GF-D8 (cell line): Measurements from ENCODE around the gene CCDC177.

Experiments
- DNase-seq: peaks from one replicate; lab custom pipeline; 2025; lab: John Stamatoyannopoulos, UW

Gene CCDC177

DNA sequence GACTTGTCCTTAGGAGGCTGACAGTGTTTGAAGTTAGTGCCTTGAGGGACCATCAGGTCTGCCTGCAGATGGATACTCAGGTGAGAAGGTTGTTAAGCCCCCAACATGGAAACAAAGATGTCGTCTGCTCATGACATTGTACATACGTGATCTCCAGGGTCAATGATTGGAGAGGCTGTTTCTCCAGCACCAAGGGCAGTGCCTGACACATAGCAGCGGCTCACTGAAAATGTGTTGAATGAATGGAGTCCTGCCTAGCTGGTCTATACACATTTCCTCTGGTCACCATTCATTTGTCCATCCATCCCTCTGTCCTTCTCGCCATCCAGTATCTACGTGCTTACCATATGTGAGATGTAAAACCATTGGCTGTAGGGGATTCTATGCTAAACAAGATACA is 7.1 kb downstream of the CCDC177 start:
- no peak for DNase-seq

DNA sequence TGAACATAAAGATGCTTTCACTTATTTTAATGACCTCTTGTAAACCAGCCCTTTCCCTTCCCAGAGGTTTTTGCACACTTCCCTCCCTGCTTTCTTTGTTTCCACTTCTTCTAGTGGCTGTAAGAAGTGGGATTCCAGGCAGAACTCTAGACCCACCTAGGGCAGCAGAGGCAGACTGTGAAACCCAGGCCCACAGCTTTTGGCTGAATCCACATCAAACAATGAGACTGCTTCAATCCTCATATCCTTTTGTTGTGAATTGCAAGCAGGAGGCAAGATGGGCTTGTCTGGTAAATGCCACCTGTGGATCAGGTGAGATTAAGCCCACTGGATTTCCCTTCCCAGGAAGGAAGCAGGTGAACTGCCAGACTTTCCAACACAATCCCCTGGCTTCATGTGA is 12.8 kb downstream of the CCDC177 start:
- no peak for DNase-seq

DNA sequence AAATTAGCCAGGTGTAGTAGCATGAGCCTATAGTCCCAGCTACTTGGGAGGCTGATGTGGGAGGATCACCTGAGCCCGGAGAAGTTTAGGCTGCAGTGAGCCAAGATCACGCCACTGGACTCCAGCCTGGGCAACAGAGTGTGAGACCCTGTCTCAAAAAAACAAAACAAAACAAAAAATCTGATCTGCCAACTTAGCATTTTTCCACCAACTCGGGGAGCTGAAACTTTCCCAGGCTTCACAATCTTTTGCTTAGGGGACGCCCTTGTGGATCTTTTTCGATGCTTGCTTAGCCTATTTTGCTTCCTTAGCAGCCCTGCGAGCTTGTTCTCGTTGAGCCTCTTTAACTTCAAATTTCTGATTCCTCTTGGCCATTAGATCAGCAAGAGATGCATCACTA is 13.8 kb downstream of the CCDC177 start:
- no peak for DNase-seq

DNA sequence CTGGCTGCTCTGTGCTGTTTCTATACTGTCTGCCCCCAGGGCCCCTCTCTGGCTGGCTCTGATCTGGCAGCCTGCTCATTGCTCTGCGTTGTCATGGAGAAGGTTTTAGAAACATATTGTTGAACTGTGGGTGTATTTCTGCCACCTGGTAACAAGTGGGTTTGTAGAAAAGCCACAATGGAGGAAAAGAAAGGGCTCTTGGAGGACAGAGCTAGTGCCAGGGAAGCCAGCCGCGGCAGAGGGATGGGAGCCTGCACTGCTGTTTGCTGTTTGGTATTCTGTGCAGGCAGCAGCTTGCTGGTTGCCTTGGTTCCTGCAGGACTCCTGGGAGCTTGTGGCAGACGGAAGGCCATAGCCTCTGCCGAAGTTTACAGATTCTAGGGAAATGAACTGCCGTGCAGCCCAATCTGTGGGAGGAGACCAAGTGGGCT is 15.1 kb downstream of the CCDC177 start:
- DNase-seq: no peak

DNA sequence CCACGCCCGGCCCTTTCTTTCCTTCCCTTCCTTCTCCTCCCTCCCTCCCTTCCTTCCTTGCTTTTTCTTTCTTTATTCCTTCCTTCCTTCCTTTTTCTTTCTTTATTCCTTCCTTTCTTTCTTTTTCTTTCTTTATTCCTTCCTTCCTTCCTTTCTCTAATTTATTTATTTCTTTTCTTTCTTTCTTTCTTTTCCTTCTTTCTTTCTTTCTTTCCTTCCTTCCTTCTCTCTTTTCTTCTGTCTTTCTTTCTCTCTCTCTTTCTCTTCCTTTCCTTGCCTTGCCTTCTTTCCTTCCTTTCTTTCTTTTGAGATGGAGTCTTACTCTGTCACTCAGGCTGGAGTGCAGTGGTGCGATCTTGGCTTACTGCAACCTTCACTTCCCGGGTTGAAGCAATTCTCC is 15.9 kb downstream of the CCDC177 start:
- no peak for DNase-seq

DNA sequence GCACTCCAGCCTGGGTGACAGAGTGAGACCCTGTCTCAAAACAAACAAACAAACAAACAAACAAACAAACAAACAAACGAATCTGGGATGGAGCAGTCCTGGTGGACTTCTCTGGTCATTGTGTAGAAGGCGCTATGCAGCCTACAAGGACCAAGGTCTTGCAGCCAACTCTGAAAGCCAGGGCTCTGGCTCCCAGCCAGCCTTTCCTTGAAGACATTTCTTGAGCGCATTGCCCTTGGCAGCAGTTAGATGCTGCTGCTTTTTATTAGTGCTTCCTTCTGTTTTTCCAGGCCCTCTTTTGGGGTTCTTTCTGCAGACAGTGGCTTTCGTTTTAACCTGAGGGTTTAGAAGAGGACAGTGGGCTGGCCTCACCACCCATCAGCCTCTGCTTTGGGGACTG is 20.2 kb downstream of the CCDC177 start:
- no peak for DNase-seq

DNA sequence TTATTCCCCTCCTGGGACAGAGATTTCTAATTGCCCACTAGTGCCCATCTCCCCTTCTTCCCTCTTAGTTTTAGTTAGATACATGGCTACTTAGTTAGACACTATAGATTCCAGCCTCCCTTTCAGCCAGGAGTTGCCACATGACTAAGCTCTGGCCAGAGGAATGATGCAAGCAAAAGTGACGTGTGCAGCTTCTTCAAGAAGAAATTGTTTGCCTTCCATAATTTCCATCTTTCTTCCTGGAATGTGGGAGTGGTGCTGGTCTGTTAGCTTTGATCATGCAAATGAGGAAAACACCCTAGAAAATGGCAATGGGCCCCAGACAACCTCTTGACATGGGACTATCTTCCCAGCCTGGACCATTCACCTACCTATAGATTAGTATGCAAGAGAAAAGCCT is 21.4 kb downstream of the CCDC177 start:
- DNase-seq: no peak

DNA sequence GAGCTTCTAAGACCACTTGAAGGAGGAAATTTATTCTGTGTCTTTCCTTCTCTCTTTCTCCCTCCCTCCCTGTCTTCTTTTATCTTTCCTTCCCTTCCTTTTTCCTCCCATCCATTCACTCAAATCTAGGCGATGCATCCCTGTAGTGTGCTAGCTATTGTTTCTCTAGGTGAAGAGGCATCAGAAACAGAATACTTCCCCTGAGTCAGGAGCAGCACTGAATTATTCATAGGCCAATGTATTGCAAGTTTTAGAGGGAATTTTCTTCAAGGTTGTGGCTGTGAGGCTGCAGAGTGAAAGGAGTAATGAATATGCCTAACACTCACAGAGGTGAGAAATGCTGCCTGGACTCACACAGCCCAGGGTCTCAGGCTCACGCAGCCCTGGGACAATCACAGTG is 23.2 kb downstream of the CCDC177 start:
- no peak for DNase-seq

DNA sequence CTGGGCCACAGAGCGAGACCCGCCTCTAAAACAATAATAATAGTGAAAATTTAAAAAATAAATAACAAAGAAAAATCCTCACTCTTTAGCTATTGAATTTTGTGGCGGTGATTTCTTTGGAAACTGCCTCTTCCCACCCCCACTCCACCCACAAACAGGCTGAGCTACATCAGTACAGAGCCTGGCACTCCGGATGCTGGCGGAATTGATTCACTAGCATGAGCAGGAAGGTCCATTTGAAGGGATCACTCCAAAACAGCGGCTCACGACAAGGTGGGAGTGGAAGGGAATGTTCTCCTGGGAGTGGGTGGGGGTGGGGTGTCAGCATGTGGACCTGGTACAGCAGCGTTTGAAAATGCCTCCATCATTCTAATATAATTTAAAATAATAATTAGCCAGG is 26.1 kb downstream of the CCDC177 start:
- DNase-seq: no peak

DNA sequence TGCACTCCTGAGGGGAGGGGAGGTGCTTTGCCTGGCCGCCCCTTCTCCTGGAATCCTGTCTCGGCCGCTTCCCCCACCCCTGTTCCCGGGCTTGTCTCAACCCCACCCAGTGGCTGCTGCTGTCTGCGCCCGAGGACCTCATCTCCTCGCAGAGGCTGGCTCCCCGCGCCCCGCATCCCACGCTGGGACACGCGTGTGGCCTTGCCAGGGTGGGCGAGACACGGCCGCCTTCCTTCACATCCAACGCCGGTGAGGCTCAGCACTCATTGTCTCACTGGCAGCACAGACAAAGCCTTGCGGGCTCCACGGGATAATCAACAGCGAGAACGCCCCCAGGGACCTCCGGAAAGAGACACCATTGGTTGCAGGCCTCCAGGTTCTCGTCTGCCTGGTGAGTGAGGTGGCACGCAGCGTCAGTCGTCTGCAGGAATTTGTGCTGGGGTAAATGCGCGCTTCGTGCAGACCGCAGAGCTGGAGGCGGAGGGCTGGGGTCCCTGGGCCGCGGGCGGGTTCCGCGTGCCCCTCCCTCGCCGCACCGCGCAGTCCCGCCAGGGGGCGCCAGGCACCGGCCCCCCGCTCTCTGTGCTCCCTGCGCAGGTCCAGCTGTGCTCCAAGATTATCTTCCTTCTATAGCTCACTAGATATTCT is 26.8 kb downstream of the CCDC177 start:
- no peak for DNase-seq

DNA sequence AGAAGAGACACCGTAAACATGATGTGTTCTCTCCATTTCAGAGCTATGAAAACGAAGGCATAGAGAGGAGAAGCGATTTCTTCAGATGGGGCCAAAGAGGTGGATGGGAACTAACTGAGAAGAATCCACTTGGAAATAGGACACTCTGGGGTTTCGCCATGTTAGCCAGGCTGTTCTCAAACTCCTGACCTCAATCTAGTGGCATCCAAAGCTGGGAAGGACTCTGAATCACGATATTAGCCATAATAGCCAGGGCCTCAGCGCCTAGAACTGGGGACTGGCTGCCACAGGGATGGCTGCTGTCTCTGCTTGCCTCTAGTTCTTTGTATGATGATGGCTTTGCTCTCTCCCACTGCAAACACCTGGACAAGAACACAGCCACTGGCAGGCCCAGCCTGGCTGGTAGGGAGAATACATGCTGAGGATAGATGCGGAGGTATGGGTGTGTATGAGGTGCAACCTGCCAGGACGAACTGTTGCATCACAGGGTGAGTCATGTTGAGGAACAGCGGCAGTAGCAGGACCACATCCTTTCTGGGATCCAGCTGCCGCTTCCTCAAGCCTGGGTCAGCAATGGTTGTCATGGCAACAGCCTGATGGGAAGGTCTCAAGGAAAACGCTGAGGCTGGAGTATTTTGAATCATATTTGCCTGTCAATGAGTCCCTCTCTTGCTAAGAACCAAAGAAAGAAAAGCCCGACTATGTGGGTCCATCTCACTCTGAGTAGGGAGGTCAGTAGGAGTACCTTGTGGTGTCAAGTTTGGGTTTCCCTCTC is 31.1 kb downstream of the CCDC177 start:
- DNase-seq: no peak

DNA sequence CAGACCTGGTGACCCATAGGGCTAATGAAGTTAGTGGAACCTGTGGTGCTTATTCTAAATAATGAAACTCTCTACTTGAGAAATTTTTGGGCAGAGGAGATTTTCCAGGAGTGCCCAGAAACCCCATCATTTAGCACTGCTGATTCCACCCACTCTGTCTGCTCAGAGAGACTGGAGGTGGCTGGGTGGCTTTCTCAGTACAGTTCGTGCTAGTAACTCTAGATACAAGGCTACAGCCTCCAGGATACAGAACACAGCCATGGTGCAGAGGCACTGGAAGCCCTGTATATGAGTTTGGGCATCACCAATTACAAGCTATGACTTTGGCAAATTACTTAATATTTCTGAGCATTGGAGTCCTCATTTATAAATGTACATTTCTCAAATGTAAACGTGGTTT is 32.4 kb downstream of the CCDC177 start:
- no peak for DNase-seq

DNA sequence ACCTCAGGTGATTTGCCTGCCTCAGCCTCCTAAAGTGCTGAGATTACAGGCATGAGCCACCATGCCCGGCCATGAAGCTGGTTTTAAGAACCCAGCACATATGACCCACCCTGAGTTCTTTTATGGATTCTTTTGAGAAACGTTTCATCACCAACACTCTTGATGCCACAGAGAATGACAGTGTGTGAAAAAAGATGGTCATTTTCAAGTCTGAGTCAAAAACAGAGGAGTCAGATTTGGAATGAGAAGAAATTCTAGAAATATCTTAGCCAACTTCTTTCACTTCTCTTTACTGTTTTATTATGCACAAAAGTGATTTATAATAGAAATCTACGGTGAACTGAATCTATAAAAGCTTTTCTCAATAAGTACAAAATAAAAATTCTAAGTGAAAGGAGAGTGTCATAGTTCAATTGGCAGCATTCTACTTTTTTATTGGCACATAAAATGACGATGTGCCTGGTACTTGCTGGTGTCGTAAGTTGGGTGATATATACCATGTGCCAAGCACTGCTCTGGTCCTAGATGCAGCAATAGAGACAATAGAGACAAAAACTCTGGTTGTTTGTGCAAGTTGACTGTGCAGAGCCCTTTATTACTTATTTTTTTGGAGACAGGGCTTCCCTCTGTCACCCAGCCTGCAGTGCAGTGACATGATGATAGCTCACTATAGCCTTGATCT is 33.9 kb downstream of the CCDC177 start:
- no peak for DNase-seq

DNA sequence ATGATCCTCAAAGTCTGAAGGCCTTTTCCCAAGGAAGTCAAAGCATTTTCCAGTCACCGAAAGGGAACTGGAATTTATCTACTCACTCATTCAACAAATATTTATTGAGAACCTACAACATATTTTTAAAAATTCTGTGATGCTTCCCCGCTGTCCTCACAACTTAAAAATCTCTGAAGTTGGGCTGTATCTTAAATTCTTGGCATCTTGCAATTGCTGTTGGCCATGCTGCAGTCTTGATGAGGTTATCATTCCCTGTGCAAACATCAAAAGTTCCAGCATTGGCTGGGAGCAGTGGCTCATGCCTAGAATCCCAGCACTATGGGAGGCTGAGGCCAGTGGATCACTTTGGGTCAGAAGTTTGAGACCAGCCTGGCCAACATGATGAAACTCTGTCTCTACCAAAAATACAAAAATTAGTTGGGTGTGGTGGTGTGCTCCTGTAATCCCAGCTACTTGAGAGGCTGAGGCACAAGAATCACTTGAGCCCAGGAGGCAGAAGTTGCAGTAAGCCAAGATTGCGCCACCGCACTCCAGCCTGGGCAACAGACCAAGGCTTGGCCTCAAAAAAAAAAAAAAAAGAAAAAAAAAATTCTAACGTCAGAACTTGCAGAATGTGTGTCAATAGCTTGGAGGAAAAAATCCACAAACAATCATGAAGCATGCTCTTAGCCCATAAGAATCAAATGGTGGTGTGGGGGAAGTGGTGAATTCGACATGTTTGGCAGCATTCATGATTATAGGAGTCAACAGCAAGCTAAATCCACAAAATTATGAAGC is 34.9 kb downstream of the CCDC177 start:
- DNase-seq: no peak

DNA sequence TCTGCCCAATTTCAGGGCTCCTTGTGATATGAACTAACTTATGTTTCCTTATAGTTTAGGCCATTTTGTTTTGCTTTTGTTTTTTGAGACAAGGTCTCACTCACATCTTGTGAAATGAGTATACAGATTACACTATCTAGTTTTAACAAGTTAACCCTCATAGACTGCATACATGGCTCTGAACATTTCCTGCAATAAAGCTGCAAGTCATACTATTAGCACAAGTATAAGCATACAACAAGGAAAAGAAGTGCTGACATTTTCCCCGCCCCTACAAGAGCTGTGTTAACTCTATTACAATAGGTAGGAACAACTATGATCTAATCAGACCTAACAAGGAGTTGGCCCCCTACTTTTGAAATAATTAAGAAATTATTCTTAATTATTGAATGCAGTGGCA is 35.9 kb downstream of the CCDC177 start:
- no peak for DNase-seq

DNA sequence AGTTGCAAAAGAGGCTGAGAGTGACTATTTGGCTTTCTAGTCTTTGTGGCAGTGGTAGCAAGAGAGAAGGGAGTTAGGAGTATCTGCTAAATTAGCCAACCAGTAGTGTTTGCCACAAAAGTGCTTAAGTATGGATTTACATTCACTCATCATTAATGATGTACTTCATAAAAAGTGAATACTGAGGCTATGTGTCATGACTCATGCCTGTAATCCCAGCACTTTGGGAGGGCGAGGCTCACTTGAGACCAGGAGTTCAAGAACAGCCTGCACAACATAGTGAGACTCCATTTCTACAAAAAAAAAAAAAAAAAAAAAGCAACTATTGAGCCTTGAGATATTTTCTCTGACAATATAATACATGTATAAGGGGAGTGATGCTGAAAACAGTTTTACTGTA is 36.8 kb downstream of the CCDC177 start:
- DNase-seq: no peak

DNA sequence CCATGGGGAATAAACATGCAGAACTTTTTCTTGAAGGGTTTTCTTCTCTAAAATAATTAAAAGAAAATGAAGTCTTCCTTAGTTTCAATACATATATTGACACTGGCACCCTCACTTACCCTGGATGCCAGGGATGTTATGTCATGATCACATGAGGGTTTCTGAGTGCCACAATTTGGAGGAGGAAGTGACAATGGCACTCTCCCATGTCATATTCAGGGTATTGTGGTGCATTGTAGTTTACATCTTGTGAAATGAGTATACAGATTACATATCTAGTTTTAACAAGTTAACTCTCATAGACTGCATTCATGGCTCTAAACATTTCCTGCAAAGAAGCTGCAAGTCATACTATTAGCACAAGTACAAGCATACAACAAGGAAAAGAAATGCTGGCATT is 37.7 kb downstream of the CCDC177 start:
- DNase-seq: no peak

DNA sequence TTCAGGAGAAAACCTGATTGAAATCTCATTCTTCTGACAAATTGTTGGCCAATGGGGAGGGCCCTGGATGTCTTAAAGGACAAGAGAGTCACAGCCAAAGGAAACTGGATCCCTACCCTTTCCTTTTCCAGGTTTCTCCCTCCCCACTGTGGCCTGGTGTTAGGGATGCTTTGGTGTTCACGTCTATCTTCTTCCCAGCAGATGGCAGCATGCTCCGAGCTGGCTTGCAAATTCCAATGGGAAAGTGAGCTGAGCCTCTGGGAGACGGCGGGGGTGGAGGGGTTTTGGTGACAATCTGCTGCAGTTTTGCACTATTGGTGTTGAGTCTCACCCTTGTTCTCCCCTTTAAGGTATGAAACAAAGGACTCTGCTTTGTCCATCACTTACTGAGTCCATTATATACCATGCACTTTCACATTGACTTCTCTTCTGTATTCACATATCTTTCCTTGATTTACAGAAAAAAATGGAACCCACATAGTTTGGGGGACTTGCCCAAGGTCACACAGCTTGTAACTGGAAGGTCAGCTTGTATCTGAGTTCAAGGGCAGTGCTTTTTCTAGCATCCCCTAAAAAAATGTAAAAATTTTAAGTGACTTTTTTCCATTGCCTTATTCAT is 39.3 kb downstream of the CCDC177 start:
- no peak for DNase-seq

DNA sequence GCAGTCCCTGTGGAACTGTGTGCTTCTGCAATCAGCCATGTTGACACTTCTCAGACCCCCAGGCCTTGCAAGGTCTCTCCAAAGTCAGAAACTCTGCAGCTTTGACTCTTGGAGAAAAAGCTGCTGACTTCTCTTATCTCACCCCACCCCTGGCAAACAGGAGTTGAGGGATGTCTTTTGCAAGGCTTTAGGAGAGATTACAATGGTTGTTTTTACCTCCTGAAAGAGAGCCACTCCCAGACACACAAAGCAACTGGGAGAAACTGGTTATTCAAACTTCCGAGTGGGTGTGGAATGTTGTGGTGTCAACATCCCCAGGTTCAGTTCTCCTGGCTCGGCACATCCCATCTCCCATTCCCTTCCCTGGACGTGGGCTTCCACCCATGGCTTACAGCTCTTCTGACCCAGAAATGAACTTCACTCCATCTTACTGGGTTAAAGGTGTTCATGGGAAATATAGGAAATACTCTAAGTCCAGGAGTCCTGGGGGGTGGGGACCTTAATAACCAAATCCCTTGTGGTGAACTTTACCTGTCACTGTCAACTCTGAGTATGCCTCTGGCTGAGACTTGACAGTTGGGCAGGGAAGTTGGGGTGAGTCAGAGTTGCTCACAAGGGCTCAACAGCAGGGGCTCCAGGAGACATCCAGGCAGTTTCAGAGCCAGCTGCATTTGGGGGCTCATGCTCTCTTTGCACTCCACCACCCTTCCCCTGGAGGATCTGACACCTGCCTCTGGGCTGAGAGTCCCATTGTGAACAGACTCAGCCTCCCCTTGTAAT is 41.9 kb downstream of the CCDC177 start:
- no peak for DNase-seq

DNA sequence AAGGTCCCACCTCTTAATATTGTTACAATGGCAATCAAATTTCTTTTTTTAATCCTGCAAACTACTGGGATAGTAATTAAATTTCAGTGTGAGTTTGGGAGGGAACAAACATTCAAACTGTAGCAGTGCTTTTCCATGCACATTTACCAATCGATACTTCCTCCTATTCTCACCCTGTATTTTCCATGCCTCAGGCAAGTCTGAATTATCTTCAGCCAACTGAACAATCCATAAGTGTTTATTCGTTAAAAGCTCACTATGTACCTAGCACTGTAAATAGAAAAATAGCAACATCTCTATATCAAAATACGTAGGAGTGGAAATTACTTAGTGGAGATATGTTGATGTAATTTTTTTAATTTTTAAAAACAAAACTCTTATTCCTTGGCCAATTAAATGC is 43.5 kb downstream of the CCDC177 start:
- no peak for DNase-seq

DNA sequence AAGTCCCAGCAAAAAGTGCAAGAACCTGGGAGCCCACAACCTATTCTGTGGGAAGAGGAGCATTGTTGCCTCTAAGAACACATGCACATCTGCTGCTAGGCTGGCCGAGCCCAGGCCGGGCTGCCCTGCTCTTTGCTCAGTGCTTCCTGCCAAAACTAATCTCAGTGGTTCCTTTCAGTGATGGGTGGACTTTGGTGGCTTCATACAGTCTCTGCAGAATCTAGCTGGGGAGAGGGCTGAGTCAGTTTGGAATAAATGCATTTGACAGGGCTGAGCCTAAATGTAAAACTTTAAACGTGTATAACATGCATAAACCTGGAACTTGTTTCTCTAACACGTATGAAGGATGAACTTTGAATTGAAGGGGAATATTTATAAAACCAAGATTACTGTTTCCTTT is 44.6 kb downstream of the CCDC177 start:
- DNase-seq: no peak
